HT-29 (cell line): ENCODE results near the gene CCDC170. TPM values are rescaled to one million over a fixed set of nuclear protein-coding genes. Genes with fewer than 3 reads are reported as not detected.
"Not testable (repeated sequence)": the region's sequence is repeated elsewhere in the genome, so short reads cannot be mapped to it uniquely, and the experiment has no call there.

Experiments
- DNase-seq: peaks from one replicate; pipeline ENCODE4 v3.0.0-alpha.2; 2015; ENCODE audit warnings: low spot score
- total RNA-seq: library from RNA; depleted of rRNA; stranded (reverse); fragments of >200 nt; shearing (Covaris generic); gene quantifications from 2 replicates; pipeline ENCODE4 v1.2.3, GENCODE V29; 2014

The CCDC170 gene
- total RNA-seq, 1 experiment from 2014 or later = 1.6 TPM

DNA sequence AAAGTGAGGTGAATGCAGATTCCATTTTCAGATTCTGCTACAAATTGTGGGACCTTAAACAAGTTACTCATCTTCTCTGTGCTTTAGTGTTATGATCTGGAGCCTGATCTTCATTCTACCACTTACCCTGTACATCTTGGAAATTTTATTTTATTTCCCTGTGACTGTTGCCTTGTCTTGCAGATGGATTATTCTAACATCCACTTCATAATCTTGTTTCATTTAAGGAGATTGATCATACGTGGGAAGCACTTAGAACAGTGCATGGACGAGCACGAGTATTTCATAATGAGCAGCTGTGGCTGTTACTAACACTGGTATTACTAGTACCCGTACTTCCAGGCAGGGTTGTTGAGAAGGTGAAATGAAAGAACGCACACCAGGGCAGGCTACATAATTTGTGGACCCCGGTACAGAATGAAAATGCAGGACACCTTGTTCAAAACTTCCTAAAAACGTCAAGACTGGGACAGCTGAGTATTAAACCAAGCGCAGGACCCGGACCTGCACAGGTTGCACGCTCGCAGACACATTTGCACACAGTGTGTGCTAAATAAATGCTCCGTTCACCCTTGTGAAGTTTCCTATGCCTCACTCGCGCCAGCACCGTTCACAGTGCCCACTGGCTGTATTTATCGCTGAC is 535 bp upstream of the CCDC170 start:
- no peak for DNase-seq

- DNase-seq = no peak
Measured at GRCh38 chr6:151494235-151494935, 568 bp downstream of the CCDC170 start.

GRCh38 chr6:151494936-151495320 is 1.1 kb downstream of the CCDC170 start:
- no peak for DNase-seq

- no peak for DNase-seq
Measured at GRCh38 chr6:151495380-151495779, 1.6 kb downstream of the CCDC170 start.

GRCh38 chr6:151497905-151498304 is 4.1 kb downstream of the CCDC170 start:
- DNase-seq = no peak

- no peak for DNase-seq
Measured at GRCh38 chr6:151498327-151498726, 4.5 kb downstream of the CCDC170 start.

DNA sequence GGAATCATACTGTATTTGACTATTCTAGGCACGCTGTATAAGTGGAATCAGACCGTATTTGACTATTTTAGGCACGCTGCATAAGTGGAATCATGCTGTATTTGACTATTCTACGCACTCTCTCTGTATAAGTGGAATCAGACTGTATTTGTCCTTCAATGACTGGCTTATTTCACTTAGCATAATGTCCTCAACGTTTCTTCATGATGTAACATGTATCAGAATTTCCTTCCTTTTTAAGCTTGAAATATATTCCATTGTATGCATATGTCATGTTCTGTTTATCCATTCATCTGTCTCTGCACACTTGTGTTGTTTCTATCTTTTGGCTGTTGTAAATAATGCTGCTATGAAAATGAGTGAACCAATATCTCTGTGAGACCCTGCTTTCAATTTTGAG is 5.7 kb downstream of the CCDC170 start:
- DNase-seq = no peak

- DNase-seq = no peak
Measured at GRCh38 chr6:151501511-151502136, 7.8 kb downstream of the CCDC170 start.

GRCh38 chr6:151502499-151502898 is 8.7 kb downstream of the CCDC170 start:
- DNase-seq = no peak

GRCh38 chr6:151506761-151507160 is 12.9 kb downstream of the CCDC170 start:
- DNase-seq = no peak

- DNase-seq = no peak
Measured at GRCh38 chr6:151509048-151509447, 15.2 kb downstream of the CCDC170 start.

DNA sequence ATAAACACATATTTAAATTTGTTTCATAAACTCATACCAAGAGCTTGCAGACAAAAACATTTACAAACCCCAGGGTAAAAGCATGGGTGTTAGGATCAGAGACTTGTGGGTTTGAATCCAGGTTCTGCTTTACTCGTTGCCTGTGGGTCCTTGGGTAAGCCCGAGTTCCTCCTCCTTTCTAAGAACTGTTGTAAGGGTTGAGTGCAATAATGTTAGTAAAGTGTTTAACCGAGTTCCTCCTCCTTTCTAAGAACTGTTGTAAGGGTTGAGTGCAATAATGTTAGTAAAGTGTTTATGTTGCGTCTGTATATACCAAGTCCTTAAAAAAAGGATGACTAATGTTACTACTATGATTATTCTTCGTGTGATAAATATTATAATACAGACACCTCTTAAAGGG is 18.7 kb downstream of the CCDC170 start:
- DNase-seq = no peak

DNA sequence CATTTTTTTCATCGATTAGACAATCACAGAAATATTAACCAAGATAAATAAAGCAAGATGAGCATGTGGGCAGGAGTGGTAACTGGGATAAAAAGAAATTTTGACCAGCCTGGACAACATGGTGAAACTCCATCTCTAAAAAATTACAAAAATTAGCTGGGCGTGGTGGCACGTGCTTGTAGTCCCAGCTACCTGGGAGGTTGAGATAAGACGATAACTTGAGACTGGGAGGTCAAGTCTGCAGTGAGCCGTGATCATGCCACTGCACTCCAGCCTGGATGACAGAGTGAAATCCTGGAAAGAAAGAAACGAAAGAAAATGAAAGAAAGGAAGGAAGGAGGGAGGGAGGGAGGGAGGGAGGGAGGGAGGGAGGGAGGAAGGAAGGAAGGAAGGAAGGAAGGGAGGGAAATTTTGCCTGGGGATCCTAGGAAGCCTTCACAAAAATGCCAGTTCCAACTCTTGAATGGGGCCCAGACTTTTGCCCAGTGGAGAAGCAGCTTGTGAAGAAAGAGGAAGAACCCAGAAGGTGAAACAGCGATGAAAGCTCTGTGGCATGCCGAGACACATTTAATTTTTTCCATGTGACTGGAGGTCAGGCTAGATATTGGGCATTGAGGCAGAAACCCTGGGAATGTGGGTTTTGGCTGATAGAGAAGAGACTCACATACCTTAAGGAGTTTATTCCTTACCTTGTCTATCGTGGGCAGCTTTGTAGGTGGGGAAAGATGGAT is 20.3 kb downstream of the CCDC170 start:
- DNase-seq = no peak

GRCh38 chr6:151518992-151519391 is 25.2 kb downstream of the CCDC170 start:
- DNase-seq = not testable (repeated sequence)

GRCh38 chr6:151523034-151523433 is 29.2 kb downstream of the CCDC170 start:
- no peak for DNase-seq

GRCh38 chr6:151524059-151524458 is 30.2 kb downstream of the CCDC170 start:
- no peak for DNase-seq

DNA sequence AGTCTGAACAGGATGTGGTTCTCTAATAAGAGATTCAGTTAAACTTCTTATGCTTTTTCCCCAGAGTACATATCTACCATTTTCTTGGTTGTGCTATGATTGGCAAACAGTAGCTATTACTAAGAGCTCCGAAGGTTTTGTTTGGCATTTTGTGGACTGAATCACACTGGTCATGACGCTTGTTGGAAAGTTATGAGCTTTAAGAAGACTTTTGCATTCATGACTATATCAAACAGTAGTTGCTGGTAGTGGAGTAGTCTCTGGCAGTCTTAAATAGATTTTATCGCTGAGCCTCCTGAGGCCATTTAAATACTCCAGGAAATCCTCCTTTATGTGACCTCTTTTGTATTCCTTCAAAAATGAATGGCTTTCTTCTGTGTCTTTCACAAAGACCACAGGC is 40.8 kb downstream of the CCDC170 start:
- no peak for DNase-seq

DNA sequence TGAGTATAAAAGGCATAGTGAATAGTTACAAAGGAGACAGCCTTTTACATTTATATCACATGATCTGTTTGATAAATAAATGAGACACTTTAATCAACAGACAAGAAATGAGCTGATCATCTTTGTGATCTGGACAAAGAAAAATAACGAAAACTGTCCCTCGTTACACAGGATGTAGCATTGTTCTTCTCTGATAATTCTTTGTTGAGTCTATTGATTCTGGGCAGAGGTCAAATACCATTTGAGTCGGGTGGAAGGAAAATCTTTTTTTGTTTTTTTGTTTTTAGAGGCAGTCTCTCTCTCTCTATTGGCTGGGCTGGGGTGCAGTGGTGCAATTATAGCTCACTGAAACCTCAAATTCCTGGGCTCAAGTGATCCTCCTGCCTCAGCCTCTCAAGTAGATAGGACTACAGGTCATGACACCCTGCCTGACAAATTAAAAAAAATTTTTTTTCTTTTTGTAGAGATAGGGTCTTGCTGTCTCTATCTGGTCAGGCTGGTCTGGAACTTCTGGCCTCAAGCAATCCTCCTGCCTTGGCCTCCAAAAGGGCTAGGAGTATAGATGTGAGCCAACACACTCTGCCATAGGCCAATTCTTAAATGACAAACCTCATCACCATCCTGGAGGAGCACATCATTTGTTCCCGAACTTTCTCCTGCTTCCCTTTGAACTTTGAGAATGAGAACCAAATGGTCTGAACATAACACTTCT is 41.8 kb downstream of the CCDC170 start:
- DNase-seq = no peak

DNA sequence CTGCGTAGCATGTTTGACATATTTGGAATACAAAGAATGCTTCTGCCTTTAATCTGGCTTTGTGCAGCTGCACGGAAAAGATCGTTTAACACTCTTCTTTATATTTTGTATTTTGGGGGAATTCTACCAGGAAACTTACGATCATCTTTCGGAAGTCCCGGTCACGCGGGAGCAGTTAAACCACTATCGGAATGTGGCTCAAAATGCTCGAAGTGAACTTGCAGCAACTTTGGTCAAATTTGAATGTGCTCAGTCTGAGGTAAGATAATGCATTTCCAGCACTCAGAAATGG is 42.3 kb downstream of the CCDC170 start:
- no peak for DNase-seq

DNA sequence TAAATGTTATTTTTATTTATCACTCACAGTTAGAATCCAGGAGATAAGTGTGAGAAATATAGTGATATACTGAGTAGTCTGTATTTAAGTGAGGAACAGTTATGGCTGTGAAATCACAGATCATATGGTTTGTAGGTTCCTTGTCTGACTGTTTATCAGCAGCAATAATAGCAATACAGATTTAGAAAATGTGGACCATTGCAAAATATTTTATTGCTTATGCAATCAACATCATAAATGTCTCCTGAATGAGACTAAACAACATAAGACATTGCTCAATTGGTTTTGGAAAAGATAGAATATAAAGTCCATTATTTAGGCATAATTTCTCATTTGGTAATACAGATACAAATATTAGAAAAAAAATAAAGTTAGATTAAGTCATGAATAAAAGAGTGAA is 43.7 kb downstream of the CCDC170 start:
- DNase-seq = no peak

GRCh38 chr6:151539506-151540268 is 45.9 kb downstream of the CCDC170 start:
- no peak for DNase-seq
